Brain pericyte (primary cell): Measurements from ENCODE around the gene IL17RA.
"Not testable (repeated sequence)": the region's sequence is repeated elsewhere in the genome, so short reads cannot be mapped to it uniquely, and the experiment has no call there.

Experiments used
- DNase-seq: peaks from one replicate; pipeline ENCODE4 v3.0.0-alpha.2; 2012; ENCODE audit warnings: low read depth, low spot score

IL17RA gene

GRCh38 chr22:17084554-17085276 is at the start of gene IL17RA:
Gene IL17RA, plus strand, starts transcription at chr22:17085000. Its CDS starts 92 bp downstream, at chr22:17085092.
- DNase-seq: peak; percentile 50

- no peak for DNase-seq
Observed at GRCh38 chr22:17035246-17035645, 49.6 kb upstream of the IL17RA start.

GRCh38 chr22:17035976-17036841 is 48.6 kb upstream of the IL17RA start:
- not testable (repeated sequence) for DNase-seq

GRCh38 chr22:17036842-17037711 is 47.7 kb upstream of the IL17RA start:
- DNase-seq: not testable (repeated sequence)

GRCh38 chr22:17043521-17043920 is 41.3 kb upstream of the IL17RA start:
- no peak for DNase-seq

GRCh38 chr22:17046566-17047348 is 38.0 kb upstream of the IL17RA start:
- no peak for DNase-seq

GRCh38 chr22:17047656-17048055 is 37.1 kb upstream of the IL17RA start:
- no peak for DNase-seq

- DNase-seq: no peak
Observed at GRCh38 chr22:17056058-17056457, 28.7 kb upstream of the IL17RA start.

GRCh38 chr22:17056807-17057206 is 28.0 kb upstream of the IL17RA start:
- DNase-seq: no peak

GRCh38 chr22:17057959-17058814 is 26.6 kb upstream of the IL17RA start:
- DNase-seq: no peak

GRCh38 chr22:17060126-17060525 is 24.7 kb upstream of the IL17RA start:
- DNase-seq: no peak

- DNase-seq: no peak
Observed at GRCh38 chr22:17063411-17064106, 21.2 kb upstream of the IL17RA start.

- DNase-seq: no peak
Observed at GRCh38 chr22:17064498-17065100, 20.2 kb upstream of the IL17RA start.

- no peak for DNase-seq
Observed at GRCh38 chr22:17065433-17065832, 19.4 kb upstream of the IL17RA start.

GRCh38 chr22:17072877-17073276 is 11.9 kb upstream of the IL17RA start:
- no peak for DNase-seq

- DNase-seq: no peak
Observed at GRCh38 chr22:17074648-17075002, 10.2 kb upstream of the IL17RA start.

- no peak for DNase-seq
Observed at GRCh38 chr22:17077255-17077654, 7.5 kb upstream of the IL17RA start.

- no peak for DNase-seq
Observed at GRCh38 chr22:17079572-17079971, 5.2 kb upstream of the IL17RA start.

GRCh38 chr22:17083255-17083654 is 1.5 kb upstream of the IL17RA start:
- DNase-seq: no peak
